Gastrocnemius medialis (tissue), 4 donors: ENCODE data around the gene PPP1R3D.

Experiments
- CTCF ChIP-seq, 5 experiments: fragments of 450-650 bp in 3 of 5; fragments of 200-600 bp in 2 of 5; sonication (generic) in 2 of 5; IDR thresholded peaks in 4 of 5; conservative IDR thresholded peaks in 1 of 5; 1 replicate in 4 of 5; 2 replicates in 1 of 5; pipeline ENCODE4 v1.5.1; 2016 to 2019; ENCODE audit warnings: antibody characterized with exemption in 5 of 5, mild to moderate bottlenecking in 3 of 5, moderate library complexity in 3 of 5
- POLR2A ChIP-seq, 2 donors: fragments of 450-650 bp; IDR thresholded peaks; one replicate each; pipeline ENCODE4 v1.6.1; 2017; ENCODE audit warnings: antibody characterized with exemption in 2 of 2, mild to moderate bottlenecking in 2 of 2, moderate library complexity in 2 of 2

- TF ChIP-seq CTCF (IDR thresholded peaks at IDR 0.05 in 4 of 5, conservative IDR thresholded peaks at IDR 0.05 in 1 of 5) = no peak
- TF ChIP-seq POLR2A (IDR thresholded peaks at IDR 0.05) = no peak
Measured at GRCh38 chr20:59954718-59955117, 14.6 kb upstream of the PPP1R3D start.
